Uterus (tissue), 4 donors: Measurements from ENCODE around the gene SURF2. TPM values are rescaled to one million over a fixed set of nuclear protein-coding genes. Genes with fewer than 3 reads are reported as not detected.

Experiments used
- DNase-seq, 2 donors: peaks; one replicate each; pipeline ENCODE4 v3.0.0-alpha.2; 2019 to 2020
- H3K27ac ChIP-seq, 2 donors: fragments of 200-600 bp; sonication (generic); 1 replicate in 1 of 2; 2 replicates in 1 of 2; pipeline ENCODE4 v1.5.1; 2016 to 2018
- H3K27me3 ChIP-seq, 2 donors: fragments of 200-600 bp; sonication (generic); one replicate each; pipeline ENCODE4 v1.5.1; 2018 to 2019; ENCODE audit warnings: control low read depth in 1 of 2
- H3K36me3 ChIP-seq, 2 donors: fragments of 200-600 bp; sonication (generic); one replicate each; pipeline ENCODE4 v1.5.1; 2019; ENCODE audit warnings: control low read depth in 1 of 2
- H3K4me1 ChIP-seq, 2 donors: fragments of 200-600 bp; sonication (generic); one replicate each; pipeline ENCODE4 v1.5.1; 2018 to 2019; ENCODE audit warnings: control low read depth in 1 of 2
- H3K4me3 ChIP-seq, 2 donors: fragments of 200-600 bp; sonication (generic); 1 replicate in 1 of 2; 2 replicates in 1 of 2; pipeline ENCODE4 v1.5.1; 2018 to 2019; ENCODE audit warnings: mild to moderate bottlenecking in 1 of 2
- H3K9me3 ChIP-seq, 2 donors: fragments of 200-600 bp; sonication (generic); one replicate each; pipeline ENCODE4 v1.5.1; 2019; ENCODE audit warnings: control low read depth in 1 of 2
- CTCF ChIP-seq, 4 experiments: fragments of 200-600 bp in 2 of 4; fragments of 450-650 bp in 2 of 4; sonication (generic) in 2 of 4; IDR thresholded peaks; one replicate each; pipeline ENCODE4 v1.5.1; 2016 to 2019; ENCODE audit warnings: antibody characterized with exemption in 4 of 4, mild to moderate bottlenecking in 2 of 4, moderate library complexity in 1 of 4
- POLR2A ChIP-seq, 2 donors: fragments of 450-650 bp; IDR thresholded peaks; one replicate each; pipeline ENCODE4 v1.6.1; 2016; ENCODE audit warnings: antibody characterized with exemption in 2 of 2, mild to moderate bottlenecking in 1 of 2, moderate library complexity in 1 of 2
- intact Hi-C: fragments of 100-400 bp; cut with DNase I; formaldehyde crosslinking; loops from one replicate; pipeline ENCODE4 v1.15.1; 2023; ENCODE audit warnings: low total_unique reads
- total RNA-seq, 4 donors: library from RNA; depleted of rRNA in 3 of 4; stranded (reverse); fragments of >200 nt in 3 of 4; gene quantifications; one replicate each; pipeline versions ENCODE4 v1.1.0 to v1.2.4, GENCODE V29; 2014 to 2023
- donor health status: DM: yes; HTN: yes; CAD: no.

The SURF2 gene
- total RNA-seq, 4 donors from 2014 or later = 0.51 to 15.3 (median 5.9) TPM; not detected in 1

DNA sequence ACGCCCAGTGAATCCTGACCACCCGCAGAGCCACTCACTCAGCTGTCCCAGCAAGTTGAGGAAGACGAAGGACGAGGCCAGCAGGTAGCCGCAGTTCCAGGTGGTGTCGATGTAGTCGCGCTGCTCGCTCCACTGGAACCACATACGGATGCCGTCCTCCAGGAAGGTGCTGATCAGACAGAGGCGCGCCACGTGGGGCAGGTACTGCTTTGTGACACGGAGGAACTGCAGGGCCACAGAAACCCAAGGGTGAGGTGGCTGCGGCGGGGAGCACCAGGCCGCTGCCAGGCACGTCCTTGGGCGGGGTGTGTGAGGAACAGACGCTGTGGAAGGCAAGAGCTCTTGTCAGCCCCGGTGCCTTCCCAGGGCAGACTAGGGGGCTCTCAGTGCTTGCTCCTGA, 10.9 kb downstream of the SURF2 start:
- Histone ChIP-seq H3K27me3 (no peaks in the 10 kb centered on the region), H3K36me3 (no peaks in the 10 kb centered on the region), H3K9me3 (no peaks in the 10 kb centered on the region), H3K4me3 (no peak overlapping the region), H3K27ac (no peak overlapping the region), H3K4me1 (peaks cover 7 to 42% of the 10 kb centered on the region in 2 donors)
- no peak for TF ChIP-seq CTCF (IDR thresholded peaks at IDR 0.05)
- no peak for TF ChIP-seq POLR2A (IDR thresholded peaks at IDR 0.05)
- intact Hi-C loops = no loop called here
- no peak for DNase-seq

DNA sequence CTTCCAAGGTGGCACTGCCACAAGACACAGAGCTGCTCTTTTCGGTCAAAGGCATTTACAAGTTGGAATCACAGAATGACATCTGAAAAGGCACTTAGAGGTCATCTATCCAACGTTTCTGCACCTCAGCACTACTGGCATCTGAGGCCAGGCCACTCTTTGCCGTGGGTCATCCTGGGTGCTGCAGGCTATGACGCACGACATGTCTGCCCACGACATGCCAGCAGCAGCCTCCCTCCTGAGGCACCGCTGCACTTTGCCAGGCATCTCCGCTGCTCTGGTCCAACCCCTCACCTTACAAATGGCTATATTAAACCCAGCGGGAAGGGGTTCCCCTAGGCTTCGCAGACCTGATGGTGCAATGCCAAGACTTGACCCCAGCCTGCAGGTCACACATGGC, 11.4 kb downstream of the SURF2 start:
- Histone ChIP-seq H3K27me3 (no peaks in the 10 kb centered on the region), H3K36me3 (no peaks in the 10 kb centered on the region), H3K4me3 (no peak overlapping the region), H3K27ac (no peak overlapping the region), H3K9me3 (no peaks in the 10 kb centered on the region), H3K4me1 (peaks cover 8 to 48% of the 10 kb centered on the region in 2 donors)
- DNase-seq = no peak
- no peak for TF ChIP-seq POLR2A (IDR thresholded peaks at IDR 0.05)
- TF ChIP-seq CTCF (IDR thresholded peaks at IDR 0.05) = no peak
- intact Hi-C loops = no loop called here

GRCh38 chr9:133368249-133368881, 12.0 kb downstream of the SURF2 start:
- no peak overlapping the region for H3K27ac ChIP-seq

GRCh38 chr9:133369422-133369821, 13.1 kb downstream of the SURF2 start:
- TF ChIP-seq POLR2A (IDR thresholded peaks at IDR 0.05) = no peak
- no peak for TF ChIP-seq CTCF (IDR thresholded peaks at IDR 0.05)
- peaks cover 14 to 52% of the 10 kb centered on the region in 2 donors for H3K4me1 ChIP-seq
- H3K4me3 ChIP-seq = no peak overlapping the region
- H3K36me3 ChIP-seq = no peaks in the 10 kb centered on the region
- no peaks in the 10 kb centered on the region for H3K27me3 ChIP-seq
- intact Hi-C loops = no loop called here
- H3K9me3 ChIP-seq = no peaks in the 10 kb centered on the region
- no peak for DNase-seq
- no peak overlapping the region for H3K27ac ChIP-seq

More at GRCh38 chr9:133368249-133368881, 12.0 kb downstream of the SURF2 start:
- Histone ChIP-seq H3K36me3 (no peaks in the 10 kb centered on the region), H3K4me1 (peaks cover 14 to 52% of the 10 kb centered on the region in 2 donors), H3K9me3 (no peaks in the 10 kb centered on the region), H3K27me3 (no peaks in the 10 kb centered on the region), H3K4me3 (no peak overlapping the region)
- no peak for TF ChIP-seq CTCF (IDR thresholded peaks at IDR 0.05)
- no peak for TF ChIP-seq POLR2A (IDR thresholded peaks at IDR 0.05)
- intact Hi-C loops = no loop called here
- no peak for DNase-seq

GRCh38 chr9:133369933-133370332, 13.6 kb downstream of the SURF2 start:
- Histone ChIP-seq H3K4me3 (no peak overlapping the region), H3K36me3 (no peaks in the 10 kb centered on the region), H3K4me1 (peaks cover 14 to 52% of the 10 kb centered on the region in 2 donors), H3K9me3 (no peaks in the 10 kb centered on the region), H3K27ac (no peak overlapping the region), H3K27me3 (no peaks in the 10 kb centered on the region)
- DNase-seq = no peak
- intact Hi-C loops = no loop called here
- no peak for TF ChIP-seq CTCF (IDR thresholded peaks at IDR 0.05)
- no peak for TF ChIP-seq POLR2A (IDR thresholded peaks at IDR 0.05)
